ENCODE measurements around the gene PTPA. TPM values are rescaled to one million over a fixed set of nuclear protein-coding genes. Genes with fewer than 3 reads are reported as not detected.
"Not testable (repeated sequence)": the region's sequence is repeated elsewhere in the genome, so short reads cannot be mapped to it uniquely, and the experiment has no call there.

Gene PTPA
- total RNA-seq, 6 donors from 2014 or later = 48.2 to 130 (median 67.2) TPM

DNA sequence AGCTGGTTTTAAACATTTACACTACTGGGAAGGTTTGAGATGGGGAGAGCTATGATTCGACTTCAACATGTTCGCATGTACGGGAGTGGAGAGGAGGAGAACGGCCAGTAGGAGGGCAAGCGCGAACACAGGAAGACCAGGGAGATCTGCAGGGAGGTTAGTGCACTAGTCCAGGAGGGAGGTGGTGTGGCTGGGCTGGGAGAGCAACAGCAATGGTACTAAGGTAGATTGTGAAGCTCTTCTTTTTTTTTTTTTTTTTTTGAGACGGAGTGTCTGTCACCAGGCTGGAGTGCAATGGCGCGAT, 50.3 kb downstream of the PTPA start:
- DNase-seq (no peak), ATAC-seq (ENCODE audit: low FRiP score in 2 of 2) (no peak)
- 89 to 90% methylated on average over 7 to 9 of the region's 9 CpGs for WGBS, 2 donors
- peaks cover 0 to 2% (median 0%) of the 10 kb centered on the region in 4 donors for H3K36me3 ChIP-seq
- no peaks in the 10 kb centered on the region for H3K9me3 ChIP-seq
- H3K4me1 ChIP-seq = peaks cover 2 to 11% (median 5%) of the 10 kb centered on the region in 4 donors
- TF ChIP-seq EP300 (IDR thresholded peaks at IDR 0.05) (no peak), POLR2A (IDR thresholded peaks at IDR 0.05) (no peak), POLR2AphosphoS5 (IDR thresholded peaks at IDR 0.05) (no peak)
- TF ChIP-seq, protein P1, sequence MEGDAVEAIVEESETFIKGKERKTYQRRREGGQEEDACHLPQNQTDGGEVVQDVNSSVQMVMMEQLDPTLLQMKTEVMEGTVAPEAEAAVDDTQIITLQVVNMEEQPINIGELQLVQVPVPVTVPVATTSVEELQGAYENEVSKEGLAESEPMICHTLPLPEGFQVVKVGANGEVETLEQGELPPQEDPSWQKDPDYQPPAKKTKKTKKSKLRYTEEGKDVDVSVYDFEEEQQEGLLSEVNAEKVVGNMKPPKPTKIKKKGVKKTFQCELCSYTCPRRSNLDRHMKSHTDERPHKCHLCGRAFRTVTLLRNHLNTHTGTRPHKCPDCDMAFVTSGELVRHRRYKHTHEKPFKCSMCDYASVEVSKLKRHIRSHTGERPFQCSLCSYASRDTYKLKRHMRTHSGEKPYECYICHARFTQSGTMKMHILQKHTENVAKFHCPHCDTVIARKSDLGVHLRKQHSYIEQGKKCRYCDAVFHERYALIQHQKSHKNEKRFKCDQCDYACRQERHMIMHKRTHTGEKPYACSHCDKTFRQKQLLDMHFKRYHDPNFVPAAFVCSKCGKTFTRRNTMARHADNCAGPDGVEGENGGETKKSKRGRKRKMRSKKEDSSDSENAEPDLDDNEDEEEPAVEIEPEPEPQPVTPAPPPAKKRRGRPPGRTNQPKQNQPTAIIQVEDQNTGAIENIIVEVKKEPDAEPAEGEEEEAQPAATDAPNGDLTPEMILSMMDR (IDR thresholded peaks at IDR 0.05) = no peak
- H3K27me3 ChIP-seq = no peaks in the 10 kb centered on the region
- no peak overlapping the region for H3K27ac ChIP-seq
- no peak overlapping the region for H3K4me3 ChIP-seq

DNA sequence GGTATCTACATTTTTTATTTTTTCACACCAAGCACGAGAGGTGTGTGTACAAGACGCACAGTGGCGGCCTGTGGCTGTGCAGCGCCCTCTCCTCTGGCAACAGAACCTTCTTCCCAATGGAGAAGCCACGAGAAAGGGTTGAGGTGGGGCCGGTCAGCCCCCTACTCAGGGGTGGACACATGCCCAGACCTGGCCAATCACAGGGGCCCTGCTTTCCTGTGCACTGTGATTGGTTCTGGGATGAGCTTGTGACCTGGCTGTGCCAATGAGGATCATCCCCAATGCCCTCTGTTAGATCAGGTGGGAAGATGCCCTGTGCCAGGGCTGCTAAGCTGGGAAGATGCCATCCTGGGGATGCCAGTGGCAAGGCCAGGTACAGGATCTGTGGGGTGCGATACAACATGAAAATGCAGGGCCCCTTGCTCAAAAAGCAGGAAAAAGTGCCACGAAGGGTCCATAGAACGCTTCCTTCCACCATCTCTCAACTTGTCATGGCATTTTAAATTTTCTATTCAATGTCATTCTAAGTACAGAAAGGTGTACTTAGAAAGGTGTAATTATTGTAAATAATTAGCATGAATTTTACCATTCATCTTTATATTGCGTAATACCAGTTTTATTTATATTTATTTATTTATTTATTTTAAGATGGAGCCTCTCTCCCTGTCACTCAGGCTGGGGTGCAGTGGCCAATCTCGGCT, 51.4 kb downstream of the PTPA start:
- H3K36me3 ChIP-seq = no peaks in the 10 kb centered on the region

DNA sequence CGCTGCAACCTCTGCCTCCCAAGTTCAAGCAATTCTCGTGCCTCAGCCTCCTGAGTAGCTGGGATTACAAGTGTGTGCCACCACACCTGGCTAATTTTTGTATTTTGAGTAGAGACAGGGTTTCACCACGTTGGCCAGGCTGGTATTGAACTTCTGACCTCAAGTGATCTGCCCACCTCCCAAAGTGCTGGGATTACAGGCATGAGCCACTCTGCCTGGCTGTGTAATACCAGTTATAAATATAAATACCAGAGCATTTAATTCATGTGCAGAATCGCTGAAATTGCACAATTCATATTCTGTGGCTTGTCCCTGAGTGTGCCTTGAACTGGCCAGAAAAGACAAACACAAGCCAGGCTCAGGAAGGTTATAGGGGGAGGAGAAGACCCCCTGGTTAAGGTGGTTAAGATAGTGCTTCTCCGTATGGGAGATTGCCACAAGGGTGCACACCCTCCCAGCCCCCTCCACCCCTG, 52.0 kb downstream of the PTPA start:
- Histone ChIP-seq H3K4me1 (peaks cover 18 to 28% (median 20%) of the 10 kb centered on the region in 4 donors), H3K27ac (peak overlapping the region in 2 of 4 donors; percentile 31 to 58)
- H3K4me3 ChIP-seq; H3K27me3 ChIP-seq; ATAC-seq (ENCODE audit: low FRiP score in 2 of 2); DNase-seq; H3K36me3 ChIP-seq; H3K9me3 ChIP-seq: not testable (repeated sequence)
- 75 to 81% methylated on average over 5 of the region's 5 CpGs for WGBS, 2 donors

More for the DNA sequence above, 51.4 kb downstream of the PTPA start:
- no peaks in the 10 kb centered on the region for H3K9me3 ChIP-seq
- ATAC-seq (ENCODE audit: low FRiP score in 2 of 2) (no peak), DNase-seq (no peak)
- no peaks in the 10 kb centered on the region for H3K27me3 ChIP-seq
- no peak overlapping the region for H3K27ac ChIP-seq
- H3K4me3 ChIP-seq = no peak overlapping the region
- TF ChIP-seq, protein P1 (IDR thresholded peaks at IDR 0.05) = no peak
- TF ChIP-seq POLR2A (IDR thresholded peaks at IDR 0.05) = no peak
- no peak for TF ChIP-seq POLR2AphosphoS5 (IDR thresholded peaks at IDR 0.05)
- no peak for TF ChIP-seq EP300 (IDR thresholded peaks at IDR 0.05)
- 88 to 89% methylated on average over 11 of the region's 11 CpGs for WGBS, 2 donors
- peaks cover 13 to 22% (median 15%) of the 10 kb centered on the region in 4 donors for H3K4me1 ChIP-seq

DNA sequence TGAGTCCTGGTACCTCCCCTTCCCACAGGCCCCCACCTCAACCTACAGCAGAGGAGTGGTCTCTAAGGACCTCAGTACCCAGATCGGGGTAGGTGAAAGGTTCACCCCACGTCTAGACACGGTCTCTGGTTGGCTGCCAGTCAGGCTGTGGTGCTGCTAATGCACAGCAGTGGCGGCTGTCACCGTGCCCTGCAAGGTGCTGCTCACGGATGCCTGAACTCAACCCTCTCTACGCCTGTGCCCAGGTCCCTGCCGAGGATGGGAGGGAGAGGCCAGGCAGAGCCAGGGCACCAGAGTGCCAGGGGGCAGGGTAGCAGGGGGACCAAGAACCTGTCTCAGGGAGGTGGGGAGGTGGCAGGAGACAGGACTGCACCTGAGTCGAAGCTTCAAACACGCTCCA, 52.5 kb downstream of the PTPA start:
- 94 to 100% methylated on average over 2 to 6 of the region's 10 CpGs for WGBS, 2 donors
- peak overlapping the region in 3 of 4 donors; percentile 31 to 58 (median 36) for H3K27ac ChIP-seq

DNA sequence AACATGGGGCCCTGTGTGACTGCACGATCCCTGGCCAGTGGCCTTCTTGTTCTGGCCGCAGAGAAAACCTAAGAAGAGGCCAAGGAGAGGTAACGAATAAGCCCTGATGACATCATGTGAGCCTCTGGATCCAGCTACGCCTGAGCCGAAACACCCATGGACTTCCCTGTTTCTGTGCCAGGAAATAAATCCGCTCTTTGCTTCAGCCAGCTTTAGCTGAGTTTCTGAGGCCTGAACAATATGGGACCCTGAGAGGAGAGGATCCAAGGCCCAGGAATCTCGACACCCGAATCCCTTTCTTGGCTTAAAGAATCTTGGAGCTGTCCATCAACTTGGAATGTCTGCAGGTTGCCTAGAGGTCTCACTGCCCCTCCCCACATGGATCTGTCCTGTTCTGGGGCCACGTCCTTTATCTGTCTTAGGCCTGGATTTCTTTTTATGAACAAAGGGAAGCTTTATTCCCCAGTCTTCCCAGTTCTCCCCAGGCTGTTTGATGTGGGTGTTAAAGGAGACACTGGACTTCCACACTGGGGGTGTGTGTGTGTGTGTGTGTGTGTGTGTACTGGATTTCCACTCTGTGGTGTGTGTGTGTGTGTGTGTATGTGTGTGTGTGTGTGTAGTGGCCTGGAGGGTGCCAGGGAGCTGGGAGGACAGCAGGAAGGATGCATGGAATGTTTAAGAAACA, 53.2 kb downstream of the PTPA start:
- TF ChIP-seq EP300 (IDR thresholded peaks at IDR 0.05) (no peak), POLR2AphosphoS5 (IDR thresholded peaks at IDR 0.05) (no peak), POLR2A (IDR thresholded peaks at IDR 0.05) (no peak)
- TF ChIP-seq, protein P1 (IDR thresholded peaks at IDR 0.05) = no peak
- H3K9me3 ChIP-seq = no peaks in the 10 kb centered on the region
- H3K4me1 ChIP-seq = peaks cover 21 to 33% (median 24%) of the 10 kb centered on the region in 4 donors
- WGBS, 2 donors = 69% methylated on average over 3 to 9 of the region's 9 CpGs
- peak overlapping the region in 2 of 4 donors; percentile 31 to 58 for H3K27ac ChIP-seq
- no peak overlapping the region for H3K4me3 ChIP-seq
- H3K27me3 ChIP-seq = no peaks in the 10 kb centered on the region
- H3K36me3 ChIP-seq = no peaks in the 10 kb centered on the region
- DNase-seq (no peak), ATAC-seq (ENCODE audit: low FRiP score in 2 of 2) (peak in 1 of 2 donors; percentile 76)

More for the DNA sequence above, 52.5 kb downstream of the PTPA start:
- peaks cover 21 to 33% (median 24%) of the 10 kb centered on the region in 4 donors for H3K4me1 ChIP-seq
- H3K9me3 ChIP-seq = no peaks in the 10 kb centered on the region
- H3K4me3 ChIP-seq = no peak overlapping the region
- H3K27me3 ChIP-seq = no peaks in the 10 kb centered on the region
- H3K36me3 ChIP-seq = no peaks in the 10 kb centered on the region
- no peak for TF ChIP-seq POLR2A (IDR thresholded peaks at IDR 0.05)
- no peak for TF ChIP-seq EP300 (IDR thresholded peaks at IDR 0.05)
- TF ChIP-seq, protein P1 (IDR thresholded peaks at IDR 0.05) = no peak
- TF ChIP-seq POLR2AphosphoS5 (IDR thresholded peaks at IDR 0.05) = no peak
- DNase-seq (no peak), ATAC-seq (ENCODE audit: low FRiP score in 2 of 2) (no peak)
